GM18861 (cell line): ENCODE measurements around the gene ZNF326.
"Not testable (repeated sequence)": the region's sequence is repeated elsewhere in the genome, so short reads cannot be mapped to it uniquely, and the experiment has no call there.

Experiments
- ATAC-seq: cut with Tn5 transposase; IDR thresholded peaks from one replicate; pipeline ENCODE4 v1.9.1; 2021; ENCODE audit not compliant: unreplicated experiment

ZNF326 gene

DNA sequence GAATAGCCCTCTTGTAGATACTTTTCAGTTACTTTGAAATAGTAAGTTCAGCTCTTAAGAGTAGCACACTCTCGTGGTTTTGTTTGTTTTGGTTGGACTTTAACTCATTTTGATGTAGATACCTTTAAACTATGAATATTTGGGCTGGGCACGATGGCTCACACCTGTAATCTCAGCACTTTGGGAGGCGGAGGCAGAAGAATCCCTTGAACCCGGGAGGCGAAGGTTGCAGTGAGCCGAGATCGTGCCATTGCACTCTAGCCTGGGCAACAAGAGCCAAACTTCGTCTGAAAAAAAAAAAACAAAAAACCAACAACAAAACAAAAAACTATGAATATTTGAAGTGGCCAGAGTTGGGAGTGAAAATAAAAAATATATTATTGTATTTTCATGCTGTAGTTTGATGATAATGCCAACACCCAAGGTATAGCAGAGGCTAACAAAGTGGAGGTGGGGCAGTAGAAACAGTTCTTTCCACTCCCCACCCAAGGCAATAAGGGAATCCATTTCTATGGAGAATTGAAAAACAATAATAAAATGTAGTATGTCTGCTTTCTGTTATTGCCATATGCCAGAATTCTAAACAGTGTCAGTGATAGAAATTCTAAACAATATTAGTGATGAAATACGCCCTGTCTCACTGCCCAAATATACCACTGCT, 1.7 kb downstream of the ZNF326 start:
- ATAC-seq: no peak

DNA sequence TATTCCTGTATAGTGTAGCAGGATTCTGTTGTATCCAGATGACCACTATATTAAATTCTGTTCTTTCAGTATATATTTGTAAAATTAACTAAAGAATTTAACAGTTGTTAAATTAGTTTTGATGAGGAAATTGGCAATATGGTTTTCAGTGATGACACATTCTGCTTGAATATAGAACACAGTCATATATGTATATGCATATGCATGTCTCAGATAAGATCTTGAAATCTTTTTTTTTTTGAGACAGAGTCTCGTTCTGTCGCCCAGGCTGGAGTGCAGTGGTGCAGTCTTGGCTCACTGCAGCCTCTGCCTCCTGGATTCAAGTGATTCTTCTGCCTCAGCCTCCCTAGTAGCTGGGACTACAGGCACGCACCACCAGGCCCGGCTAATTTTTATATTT, 2.2 kb downstream of the ZNF326 start:
- not testable (repeated sequence) for ATAC-seq

DNA sequence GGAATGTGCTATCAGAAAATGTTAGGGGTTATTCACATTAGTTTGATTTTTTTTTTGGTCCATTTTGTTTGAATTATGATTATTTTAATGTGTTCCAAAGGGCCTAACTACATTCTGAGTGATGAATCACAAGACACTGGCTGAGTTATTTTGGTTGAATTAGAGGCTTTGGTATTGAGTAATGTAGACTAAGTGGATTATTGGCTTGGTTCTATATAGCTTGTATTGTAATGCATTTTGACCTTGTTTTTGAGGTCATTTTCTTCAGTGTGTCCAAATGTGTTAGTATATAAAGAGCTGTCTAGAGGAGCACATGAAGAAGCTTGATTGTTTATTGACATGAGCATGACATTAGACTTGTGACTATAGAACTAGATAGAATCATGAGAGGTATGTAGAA, 3.4 kb downstream of the ZNF326 start:
- ATAC-seq: no peak

DNA sequence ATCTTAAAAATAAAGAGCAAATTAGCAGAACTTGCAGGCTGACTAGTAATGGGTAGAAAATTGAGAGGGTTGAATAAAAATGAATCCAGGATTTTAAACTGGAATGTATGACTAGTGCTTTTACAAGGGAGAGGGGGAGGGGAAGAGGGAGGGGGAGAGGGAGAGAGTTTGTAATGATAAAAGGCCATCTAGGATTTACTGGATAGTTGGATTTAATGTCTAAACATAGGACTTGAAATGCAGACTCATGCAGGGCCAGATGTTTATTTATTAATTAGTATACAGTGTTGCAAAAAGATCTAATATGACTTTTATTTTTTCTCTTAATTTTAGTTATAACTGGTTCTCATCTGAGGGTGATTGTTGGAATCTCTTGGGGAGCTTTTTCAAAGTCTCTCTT, 4.3 kb downstream of the ZNF326 start:
- ATAC-seq: no peak

DNA sequence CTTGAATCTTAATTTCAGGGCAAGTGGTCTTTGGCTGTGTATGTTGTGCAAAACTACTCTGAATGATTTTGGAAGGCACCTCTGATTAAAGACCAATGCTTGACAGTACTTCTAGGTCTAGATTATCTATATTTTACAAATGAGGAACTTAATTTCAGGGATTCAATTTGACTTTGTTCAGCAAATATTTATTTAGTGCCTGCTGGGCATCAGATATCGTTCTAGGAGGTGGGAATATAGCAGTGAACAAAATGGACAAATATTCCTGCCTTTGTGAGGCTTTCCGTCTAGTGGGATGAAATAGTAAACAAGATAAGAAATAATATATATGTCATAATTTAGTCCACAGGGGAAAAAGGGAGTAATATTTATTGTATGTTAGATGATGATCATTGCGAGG, 4.7 kb downstream of the ZNF326 start:
- ATAC-seq: no peak

DNA sequence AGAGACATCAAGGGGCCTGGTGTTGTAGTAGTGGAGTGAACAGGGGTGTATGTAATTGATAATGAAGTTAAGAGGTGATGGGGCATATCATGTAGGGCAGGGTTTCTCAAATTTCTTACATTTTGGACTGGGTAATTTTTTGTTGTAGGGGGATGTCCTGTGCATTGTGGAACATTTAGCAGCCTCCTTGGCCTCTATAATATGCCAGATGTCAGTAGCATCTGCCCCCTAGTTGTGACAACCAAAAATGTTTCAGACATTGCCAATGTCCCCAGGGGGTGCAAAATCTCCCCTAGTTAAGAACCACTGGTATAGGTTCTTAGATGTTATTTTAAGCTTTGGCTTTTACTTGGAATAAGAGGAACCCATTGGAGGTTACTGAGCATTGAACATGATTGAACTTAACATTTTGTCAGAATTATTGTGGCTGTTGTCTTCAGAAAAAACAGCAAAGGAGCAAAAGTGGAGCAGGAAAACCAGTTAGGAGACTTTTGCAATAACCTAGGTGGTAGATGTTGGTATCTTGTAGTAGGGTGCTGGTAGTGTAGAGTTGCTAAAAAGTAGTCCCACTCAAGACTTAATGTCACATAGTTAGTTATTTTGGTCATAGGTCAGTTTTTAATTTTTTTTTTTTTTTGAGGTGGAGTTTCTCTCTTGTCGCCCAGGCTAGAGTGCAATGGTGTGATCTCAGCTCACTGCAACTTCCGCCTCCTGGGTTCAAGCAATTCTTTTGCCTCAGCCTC, 6.2 kb downstream of the ZNF326 start:
- no peak for ATAC-seq

DNA sequence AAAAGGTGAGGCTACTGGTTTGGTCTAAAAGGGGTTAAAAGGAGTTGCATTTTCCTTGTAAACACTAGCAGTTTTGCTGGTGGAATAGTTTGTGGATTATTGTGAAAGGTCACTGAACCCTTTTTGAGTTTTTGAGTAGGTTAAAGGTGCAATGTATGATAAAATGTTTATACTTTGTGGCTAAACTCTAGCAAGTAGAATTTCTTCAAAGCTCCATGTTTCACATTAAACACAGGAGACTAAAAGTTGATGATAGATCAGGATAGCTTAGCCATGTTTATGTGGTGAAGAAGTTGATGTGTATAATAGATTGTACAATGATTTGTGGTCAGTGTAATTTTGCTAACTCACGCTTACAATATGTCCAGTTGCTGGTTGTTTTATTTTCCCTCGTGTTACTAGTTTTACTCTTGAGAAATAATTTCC, 13.1 kb downstream of the ZNF326 start:
- ATAC-seq: no peak

DNA sequence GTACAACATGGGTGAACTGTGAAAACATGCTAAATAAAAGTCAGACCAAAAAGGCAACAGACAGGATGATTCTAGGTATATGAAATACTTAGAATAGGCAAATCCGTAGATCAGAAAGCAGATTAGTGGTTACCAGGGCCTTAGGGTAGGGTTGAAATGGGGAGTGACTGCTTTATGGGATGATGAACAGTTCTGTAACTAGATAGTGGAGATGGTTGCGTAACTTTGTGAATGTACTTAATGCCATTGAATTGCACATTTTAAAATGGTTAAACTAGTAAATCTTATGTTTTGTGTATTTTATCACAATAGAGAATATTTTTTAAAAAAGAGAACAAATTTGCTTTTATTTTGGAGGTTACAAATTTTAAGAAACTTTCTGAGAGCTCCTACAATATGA, 17.4 kb downstream of the ZNF326 start:
- no peak for ATAC-seq

DNA sequence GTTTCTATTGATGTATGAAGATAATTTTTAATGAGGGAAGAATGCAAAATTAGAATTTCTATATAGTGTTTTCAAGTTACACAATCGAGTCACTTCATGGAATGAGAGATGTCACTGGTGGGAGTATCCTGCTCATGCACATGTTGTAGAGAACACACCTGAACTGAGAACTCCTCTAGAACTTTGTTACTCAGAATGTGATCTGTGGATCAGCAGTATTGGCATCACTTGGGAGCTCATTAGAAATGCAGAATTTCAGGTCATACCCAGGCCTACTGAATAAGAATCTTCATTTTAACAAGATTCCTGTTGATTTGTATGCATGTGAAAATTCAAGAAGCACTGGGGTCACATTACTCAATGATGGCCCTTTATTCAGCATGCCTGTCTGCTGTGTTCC, 28.8 kb downstream of the ZNF326 start:
- no peak for ATAC-seq

DNA sequence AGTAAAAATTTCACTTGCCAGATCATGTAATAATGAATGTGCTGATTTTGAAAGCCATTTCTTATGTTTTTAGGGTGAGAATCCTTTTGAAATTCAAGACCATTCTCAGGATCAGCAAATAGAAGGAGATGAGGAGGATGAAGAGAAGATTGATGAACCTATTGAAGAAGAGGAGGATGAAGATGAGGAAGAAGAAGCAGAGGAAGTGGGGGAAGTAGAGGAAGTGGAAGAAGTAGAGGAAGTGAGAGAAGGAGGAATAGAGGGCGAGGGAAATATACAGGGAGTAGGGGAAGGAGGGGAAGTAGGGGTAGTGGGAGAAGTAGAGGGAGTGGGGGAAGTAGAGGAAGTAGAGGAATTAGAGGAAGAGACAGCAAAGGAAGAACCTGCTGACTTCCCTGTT, 32.4 kb downstream of the ZNF326 start:
- no peak for ATAC-seq

DNA sequence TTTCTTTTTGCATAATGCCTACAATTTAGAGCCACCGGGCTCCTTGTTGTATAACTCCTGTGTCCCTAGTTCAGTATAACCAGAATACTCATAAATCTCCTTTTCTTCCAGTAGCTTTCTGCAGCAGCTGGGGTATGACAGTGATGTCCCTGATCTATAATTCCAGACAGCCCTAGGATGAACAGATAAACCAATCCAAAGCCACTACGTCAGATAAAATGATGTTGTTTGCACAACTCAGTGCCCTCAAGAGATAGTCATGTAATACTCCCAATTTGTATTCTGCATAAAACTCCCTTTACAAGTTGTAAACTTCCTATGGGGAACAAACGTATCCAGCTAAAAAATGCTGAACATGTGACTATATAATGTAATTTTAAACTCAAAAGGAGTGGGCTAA, 44.7 kb downstream of the ZNF326 start:
- ATAC-seq: no peak

DNA sequence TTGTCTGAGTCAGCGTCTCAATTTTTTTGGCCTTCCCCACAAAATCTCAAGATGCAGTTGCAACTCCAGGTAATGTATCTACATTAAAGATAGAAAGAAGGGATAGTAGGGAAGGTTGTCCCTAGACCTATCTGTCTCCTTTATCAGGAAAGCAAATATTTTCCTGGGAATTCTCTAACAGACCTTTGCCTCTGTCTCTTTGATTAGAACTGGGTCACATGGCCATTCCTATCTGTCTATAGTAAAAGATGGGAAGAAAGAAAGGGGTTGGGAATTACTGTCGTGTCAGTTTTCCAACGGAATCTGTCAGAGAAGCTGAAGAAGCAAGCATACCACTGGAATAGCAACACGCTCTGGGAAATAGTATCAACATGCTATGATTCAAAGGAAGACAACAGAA, 48.7 kb downstream of the ZNF326 start:
- no peak for ATAC-seq

DNA sequence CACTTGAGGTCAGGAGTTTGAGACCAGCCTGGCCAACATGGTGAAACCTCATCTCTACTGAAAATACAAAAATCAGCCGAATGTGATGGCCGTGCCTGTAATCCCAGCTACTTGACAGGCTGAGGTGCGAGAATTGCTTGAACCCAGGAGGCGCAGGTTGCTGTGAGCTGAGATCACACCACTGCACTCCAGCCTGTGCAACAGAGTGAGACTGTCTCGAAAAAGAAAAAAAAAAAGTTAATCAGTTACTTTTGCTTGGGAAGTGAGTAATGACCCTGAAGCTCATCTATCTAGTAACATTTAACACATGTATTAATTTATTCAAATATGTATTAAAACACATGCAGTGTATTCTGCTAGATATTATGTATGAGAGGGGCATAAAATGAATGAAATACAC, 49.4 kb downstream of the ZNF326 start:
- no peak for ATAC-seq

DNA sequence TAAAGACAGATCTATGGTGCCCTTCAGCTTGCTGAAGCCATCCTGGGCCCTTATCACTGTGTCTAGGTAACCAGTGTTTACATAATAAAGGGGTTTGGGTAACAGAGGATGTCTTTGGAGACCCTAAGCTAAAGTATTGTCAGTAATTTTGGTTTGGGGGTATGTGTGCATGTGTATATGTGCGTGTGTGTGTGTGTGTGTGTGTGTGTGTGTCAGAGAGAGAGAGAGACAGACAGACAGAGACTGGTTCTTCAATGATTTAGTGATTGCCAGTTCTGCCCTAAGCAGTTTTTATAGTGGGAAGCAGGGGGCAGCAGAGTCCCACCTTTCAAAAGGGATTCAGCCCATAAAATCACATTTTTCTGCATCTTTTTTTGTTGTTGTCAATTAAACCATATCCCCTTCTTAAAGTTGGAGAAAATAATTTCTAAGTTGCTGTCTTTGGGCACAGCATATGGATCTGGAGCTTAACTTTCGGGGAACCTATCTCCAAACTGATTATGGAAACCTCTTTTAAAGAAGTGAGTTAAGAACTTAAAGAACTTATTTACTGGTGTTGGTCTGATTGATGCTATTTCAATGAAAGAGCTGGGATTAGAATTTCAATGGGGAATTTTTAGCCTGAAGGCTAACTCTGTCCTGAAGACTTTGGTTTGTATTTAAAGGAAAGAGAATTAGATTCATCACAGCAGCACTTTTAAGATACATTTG, 51.1 kb downstream of the ZNF326 start:
- no peak for ATAC-seq

DNA sequence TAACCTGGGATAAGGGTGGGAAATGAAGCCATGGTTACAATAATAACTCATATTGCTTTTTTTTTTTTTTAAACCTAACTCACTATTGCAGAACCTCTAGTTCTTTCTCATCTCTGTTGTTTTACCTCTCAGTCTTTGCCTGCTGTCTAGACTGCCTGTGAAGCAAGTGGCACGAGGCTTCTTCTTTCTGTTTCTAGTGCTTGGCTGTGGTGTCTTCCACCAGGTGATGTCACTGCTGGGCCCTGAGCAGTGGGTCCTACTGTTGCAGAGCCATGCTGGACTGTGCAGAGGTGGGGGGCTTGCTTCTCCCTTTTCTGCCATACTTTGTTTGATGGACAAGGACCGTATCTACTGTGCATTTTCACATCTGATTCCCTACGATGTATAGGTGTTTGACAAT, 51.7 kb downstream of the ZNF326 start:
- no peak for ATAC-seq

DNA sequence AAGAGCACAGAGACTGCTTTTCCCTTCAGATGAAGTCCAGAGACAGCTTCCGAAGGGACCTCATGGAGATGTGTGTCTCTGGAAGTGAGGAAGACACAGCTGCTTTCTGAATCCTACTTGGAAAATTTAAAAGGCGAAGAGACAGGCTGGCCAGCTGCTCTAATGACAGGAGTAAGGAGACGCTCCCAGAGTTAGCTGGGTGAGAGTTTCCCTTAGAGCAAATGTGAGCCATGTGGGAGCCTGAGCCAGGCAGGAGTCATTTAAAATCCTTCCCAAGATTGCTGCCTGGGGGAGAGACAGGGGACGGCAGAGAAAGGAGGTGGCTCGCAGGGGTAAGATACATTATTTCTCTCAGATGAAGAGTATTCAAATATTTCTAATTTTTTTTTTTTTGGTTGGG, 53.1 kb downstream of the ZNF326 start:
- no peak for ATAC-seq

DNA sequence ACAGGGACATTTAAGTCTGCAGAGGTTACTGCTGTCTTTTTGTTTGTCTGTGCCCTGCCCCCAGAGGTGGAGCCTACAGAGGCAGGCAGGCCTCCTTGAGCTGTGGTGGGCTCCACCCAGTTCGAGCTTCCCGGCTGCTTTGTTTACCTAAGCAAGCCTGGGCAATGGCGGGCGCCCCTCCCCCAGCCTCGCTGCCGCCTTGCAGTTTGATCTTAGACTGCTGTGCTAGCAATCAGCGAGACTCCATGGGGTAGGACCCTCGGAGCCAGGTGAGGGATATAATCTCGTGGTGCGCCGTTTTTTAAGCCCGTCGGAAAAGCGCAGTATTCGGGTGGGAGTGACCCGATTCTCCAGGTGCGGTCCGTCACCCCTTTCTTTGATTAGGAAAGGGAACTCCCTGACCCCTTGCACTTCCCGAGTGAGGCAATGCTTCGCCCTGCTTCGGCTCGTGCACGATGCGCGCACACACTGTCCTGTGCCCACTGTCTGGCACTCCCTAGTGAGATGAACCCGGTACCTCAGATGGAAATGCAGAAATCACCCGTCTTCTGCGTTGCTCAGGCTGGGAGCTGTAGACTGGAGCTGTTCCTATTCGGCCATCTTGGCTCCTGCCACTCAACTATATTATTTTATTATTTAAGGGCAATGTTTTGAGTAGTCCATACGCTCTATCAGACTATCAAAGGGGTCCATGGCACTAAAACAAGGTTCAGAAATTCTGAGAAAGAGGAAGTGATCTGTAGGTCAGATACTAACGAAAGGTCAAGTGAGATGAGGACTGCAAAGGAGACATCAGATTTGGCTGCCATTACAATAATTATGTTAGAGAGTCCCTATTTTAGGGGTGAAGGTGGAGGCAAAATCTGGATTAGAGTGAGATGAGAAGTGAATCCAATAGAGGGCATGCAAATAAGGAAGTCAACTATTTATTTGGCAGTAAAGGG, 68.1 kb downstream of the ZNF326 start:
- not testable (repeated sequence) for ATAC-seq

DNA sequence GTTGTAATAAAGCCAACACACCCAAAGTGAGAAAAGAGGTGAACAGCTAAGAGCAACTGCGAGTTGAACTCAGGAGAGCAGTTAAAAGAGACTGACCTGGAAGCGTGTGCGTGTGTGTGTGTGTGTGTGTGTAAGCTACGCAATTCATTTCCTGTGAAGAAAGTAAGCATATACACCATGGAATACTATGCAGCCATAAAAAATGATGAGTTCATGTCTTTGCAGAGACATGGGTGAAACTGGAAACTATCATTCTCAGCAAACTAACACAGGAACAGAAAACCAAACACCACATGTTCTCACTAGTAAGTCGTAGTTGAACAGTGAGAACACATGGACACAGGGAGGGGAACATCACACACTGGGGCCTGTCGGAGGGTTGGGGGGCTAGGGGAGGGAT, 69.2 kb downstream of the ZNF326 start:
- ATAC-seq: not testable (repeated sequence)

DNA sequence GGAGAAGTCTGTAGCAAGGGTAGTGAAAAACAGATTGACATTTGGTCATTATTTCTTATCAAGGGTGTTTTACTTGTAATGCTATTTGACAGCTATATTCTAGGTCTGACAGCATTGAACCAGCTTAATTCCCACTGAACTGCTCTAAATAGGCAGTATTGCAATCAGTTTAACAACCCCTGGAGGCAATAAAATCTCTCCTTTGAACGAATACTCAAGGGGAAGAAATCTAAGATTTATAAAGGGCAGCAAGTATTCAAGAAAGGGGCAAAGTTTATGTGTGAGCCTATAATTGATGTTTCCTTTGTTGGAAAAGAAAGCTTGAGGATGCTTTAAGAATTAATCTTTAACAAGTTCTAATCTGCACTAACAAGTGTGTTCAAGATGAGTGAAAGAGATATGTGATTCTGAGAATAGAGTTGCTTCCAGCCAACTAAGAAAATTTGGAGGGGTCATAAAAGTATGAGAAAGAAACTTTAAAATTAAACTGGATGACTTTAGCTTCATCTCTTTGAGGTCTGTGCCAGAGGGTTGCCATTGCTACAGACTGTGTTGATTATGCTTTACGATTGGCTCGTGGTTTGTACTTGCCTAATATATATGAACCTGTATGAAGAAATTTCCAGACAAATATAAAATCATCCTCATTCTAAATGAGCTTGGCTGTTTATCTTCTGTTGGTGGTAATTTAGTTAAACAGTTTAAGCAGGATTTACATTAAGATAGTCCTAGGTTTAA, 72.5 kb downstream of the ZNF326 start:
- no peak for ATAC-seq

DNA sequence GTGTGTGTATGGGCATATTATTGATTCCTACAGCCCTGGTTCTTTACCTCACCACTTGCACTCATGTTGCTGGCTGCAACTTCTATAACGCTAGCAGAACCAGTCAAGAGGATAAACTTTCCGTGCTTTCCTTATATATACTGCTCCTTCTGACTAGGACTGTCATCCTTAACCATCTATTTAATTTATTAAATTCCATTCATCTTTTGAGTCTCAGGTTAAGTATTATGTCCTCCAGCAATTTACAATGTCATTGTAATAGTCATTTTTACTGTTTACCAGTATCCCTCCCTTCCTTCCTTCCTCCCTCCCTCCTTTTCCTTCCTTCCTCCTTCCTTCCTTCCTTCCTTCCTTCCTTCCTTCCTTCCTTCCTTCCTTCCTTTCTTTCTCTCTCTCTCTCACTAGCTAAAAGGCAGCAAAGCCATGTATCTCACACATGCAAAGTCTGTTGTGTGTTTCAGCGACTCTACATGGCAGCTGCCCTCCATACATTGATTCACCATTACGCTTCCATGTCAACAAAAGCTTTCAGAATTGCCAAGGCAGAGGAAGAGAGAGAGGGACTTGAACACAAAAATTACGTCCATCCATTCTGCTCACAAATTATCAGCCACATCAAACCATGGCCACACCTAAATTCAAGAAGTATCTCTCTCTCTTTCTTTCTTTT, 73.8 kb downstream of the ZNF326 start:
- ATAC-seq: no peak
